GM23248 (cell line): ENCODE data around the gene MYL6B. TPM values are rescaled to one million over a fixed set of nuclear protein-coding genes. Genes with fewer than 3 reads are reported as not detected.

Experiments used
- DNase-seq: peaks from one replicate; pipeline ENCODE4 v3.0.0-alpha.2; 2015
- H2AFZ ChIP-seq: fragments of 200-600 bp; sonication (generic); 2 replicates; pipeline ENCODE4 v1.6.1; 2016; ENCODE audit warnings: antibody characterized with exemption
- H3F3A ChIP-seq: fragments of 200-600 bp; sonication (generic); 2 replicates; pipeline ENCODE4 v1.6.1; 2016; ENCODE audit warnings: mild to moderate bottlenecking, antibody characterized with exemption, mixed run types; ENCODE audit not compliant: insufficient read depth
- H3K27ac ChIP-seq: fragments of 200-600 bp; sonication (generic); 2 replicates; pipeline ENCODE4 v1.5.1; 2016; ENCODE audit warnings: mild to moderate bottlenecking
- H3K27me3 ChIP-seq: fragments of 200-600 bp; sonication (generic); replicated peaks from 2 replicates; pipeline ENCODE4 v1.6.1; 2016; ENCODE audit warnings: mild to moderate bottlenecking; ENCODE audit not compliant: insufficient read depth
- H3K36me3 ChIP-seq: fragments of 200-600 bp; sonication (generic); 2 replicates; pipeline ENCODE4 v1.6.1; 2016; ENCODE audit warnings: low read depth, mild to moderate bottlenecking
- H3K4me1 ChIP-seq: fragments of 200-600 bp; sonication (generic); 2 replicates; pipeline ENCODE4 v1.6.1; 2016; ENCODE audit warnings: mild to moderate bottlenecking; ENCODE audit not compliant: insufficient read depth
- H3K4me2 ChIP-seq: fragments of 200-600 bp; sonication (generic); one replicate; pipeline ENCODE4 v1.6.1; 2016; ENCODE audit warnings: mild to moderate bottlenecking; ENCODE audit not compliant: unreplicated experiment
- H3K4me3 ChIP-seq: fragments of 200-600 bp; sonication (generic); 2 replicates; pipeline ENCODE4 v1.5.1; 2016; ENCODE audit warnings: mild to moderate bottlenecking
- H3K79me2 ChIP-seq: fragments of 200-600 bp; sonication (generic); 2 replicates; pipeline ENCODE4 v1.6.1; 2016; ENCODE audit warnings: mild to moderate bottlenecking; ENCODE audit not compliant: insufficient read depth
- H3K9ac ChIP-seq: fragments of 200-600 bp; sonication (generic); 2 replicates; pipeline ENCODE4 v1.6.1; 2016; ENCODE audit warnings: mild to moderate bottlenecking
- H3K9me2 ChIP-seq: fragments of 200-600 bp; sonication (generic); 2 replicates; pipeline ENCODE4 v1.6.1; 2016; ENCODE audit warnings: mixed run types, mild to moderate bottlenecking, moderate library complexity; ENCODE audit not compliant: insufficient read depth
- H3K9me3 ChIP-seq: fragments of 200-600 bp; sonication (generic); one replicate; pipeline ENCODE4 v1.6.1; 2017; ENCODE audit warnings: low read depth
- H4K20me1 ChIP-seq: fragments of 200-600 bp; sonication (generic); 2 replicates; pipeline ENCODE4 v1.6.0; 2016; ENCODE audit not compliant: insufficient read depth
- EZH2 ChIP-seq: fragments of 200-600 bp; sonication (generic); IDR thresholded peaks from 2 replicates; pipeline ENCODE4 v1.6.1; 2018; ENCODE audit warnings: antibody characterized with exemption, mild to moderate bottlenecking; ENCODE audit not compliant: insufficient read depth, poor library complexity, severe bottlenecking
- EZH2phosphoT487 ChIP-seq: fragments of 200-600 bp; sonication (generic); IDR thresholded peaks from 2 replicates; pipeline ENCODE4 v1.6.1; 2018; ENCODE audit warnings: antibody characterized with exemption, moderate library complexity, mild to moderate bottlenecking, low read depth; ENCODE audit not compliant: insufficient read depth
- WGBS, 2 experiments: methylation state at CpG; one replicate each; pipeline ENCODE4 v1.1.6; 2015 to 2017; ENCODE audit warnings: low lambda C conversion rate in 2 of 2, low coverage in 1 of 2; ENCODE audit errors: missing lambda C conversion rate in 2 of 2; 5-methylcytosine and 5-hydroxymethylcytosine counted together
- in situ Hi-C: fragments of 300-500 bp; cut with MboI; formaldehyde crosslinking; loops from 2 replicates; pipeline ENCODE4 v1.15.0; 2020
- polyA plus RNA-seq: library from polyadenylated mRNA; unstranded; fragments of >200 nt; fragmentation: Nextera tagmentation; extraction: Ambion mirVana; gene quantifications from 2 replicates; pipeline ENCODE4 v1.2.1, GENCODE V29; 2016
- total RNA-seq: library from RNA; depleted of rRNA; stranded (reverse); fragments of >200 nt; shearing (Covaris generic); gene quantifications from 2 replicates; pipeline ENCODE4 v1.2.3, GENCODE V29; 2014

The MYL6B gene
- total and polyA plus RNA-seq, 2 experiments from 2014 or later: 53.2 to 72.8 TPM

GRCh38 chr12:56127485-56127887, 24.9 kb upstream of the MYL6B start:
- peak overlapping the region; percentile 79 for H3K9ac ChIP-seq
- no peaks in the 10 kb centered on the region for H3K9me2 ChIP-seq
- no peak for DNase-seq
- peak overlapping the region; percentile 81 for H3K4me3 ChIP-seq
- WGBS, 2 experiments: 0 to 1% methylated on average over 8 of the region's 8 CpGs
- H3K4me2 ChIP-seq: peak overlapping the region; percentile 99
- peaks cover 13% of the 10 kb centered on the region; the same call in 1 of the 2 replicates for H3K36me3 ChIP-seq
- H4K20me1 ChIP-seq: no peaks in the 10 kb centered on the region
- peaks cover 20% of the 10 kb centered on the region for H3K4me1 ChIP-seq
- TF ChIP-seq EZH2 (no peak), EZH2phosphoT487 (no peak)
- H2AFZ ChIP-seq: peak overlapping the region; percentile 76
- peaks cover 32% of the 10 kb centered on the region for H3F3A ChIP-seq
- peak overlapping the region; percentile 81 for H3K27ac ChIP-seq
- in situ Hi-C loops: no loop called here
- H3K27me3 ChIP-seq: no peaks in the 10 kb centered on the region
- H3K79me2 ChIP-seq: peaks cover 66% of the 10 kb centered on the region
- H3K9me3 ChIP-seq: no peaks in the 10 kb centered on the region

DNA sequence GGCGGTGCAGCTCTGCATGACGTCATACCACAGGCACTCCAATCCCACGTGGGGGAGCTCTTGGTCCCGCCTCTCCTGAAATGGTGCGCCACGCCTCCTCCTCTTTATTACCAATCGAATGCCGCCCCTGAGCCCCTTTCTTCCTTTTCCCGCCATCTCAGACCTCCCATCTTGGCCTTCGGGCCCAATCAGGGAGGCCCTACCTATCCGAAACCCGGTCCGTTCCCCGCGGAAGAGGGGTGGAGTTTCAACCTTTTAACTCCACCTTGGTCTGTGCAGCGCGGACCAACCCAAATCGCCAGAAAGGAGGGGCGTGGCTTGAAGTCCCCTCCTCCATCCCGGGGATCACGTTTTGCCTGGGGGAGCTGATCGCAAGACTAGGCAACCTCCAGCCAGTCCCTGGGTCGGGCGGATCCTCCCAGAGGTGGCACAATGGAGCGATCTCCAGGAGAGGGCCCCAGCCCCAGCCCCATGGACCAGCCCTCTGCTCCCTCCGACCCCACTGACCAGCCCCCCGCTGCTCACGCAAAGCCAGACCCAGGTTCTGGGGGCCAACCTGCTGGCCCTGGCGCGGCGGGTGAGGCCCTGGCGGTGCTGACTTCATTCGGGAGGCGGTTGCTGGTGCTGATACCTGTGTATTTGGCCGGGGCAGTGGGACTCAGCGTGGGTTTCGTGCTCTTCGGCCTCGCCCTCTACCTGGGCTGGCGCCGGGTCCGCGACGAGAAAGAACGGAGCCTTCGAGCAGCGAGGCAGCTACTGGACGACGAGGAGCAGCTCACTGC, 24.3 kb upstream of the MYL6B start, which contains the start of gene ESYT1:
TSS of gene ESYT1 (plus strand) at position 380 of the 782 bp plus-strand sequence. CDS start at position 433, 53 bp downstream.
- Histone ChIP-seq H3K27me3 (no peaks in the 10 kb centered on the region), H2AFZ (peak within 1 kb of the TSS; percentile 76), H3K9me3 (no peaks in the 10 kb centered on the region), H3K9me2 (no peaks in the 10 kb centered on the region), H3K4me2 (peak within 1 kb of the TSS; percentile 99), H4K20me1 (no peaks in the 10 kb centered on the region), H3F3A (peaks cover 32% of the 10 kb centered on the region), H3K9ac (peak within 1 kb of the TSS; percentile 84), H3K79me2 (peaks cover 67% of the 10 kb centered on the region), H3K27ac (peak within 1 kb of the TSS; percentile 81), H3K36me3 (peaks cover 15% of the 10 kb centered on the region; the same call in 1 of the 2 replicates), H3K4me3 (peak within 1 kb of the TSS; percentile 95), H3K4me1 (peaks cover 20% of the 10 kb centered on the region)
- in situ Hi-C loops: no loop called here
- WGBS, 2 experiments: 1% methylated on average over 44 to 46 of the region's 49 CpGs
- TF ChIP-seq EZH2 (no peak), EZH2phosphoT487 (no peak)
- DNase-seq: peak; percentile 100

- H3K36me3 ChIP-seq: peaks cover 15% of the 10 kb centered on the region; the same call in 1 of the 2 replicates
- H2AFZ ChIP-seq: peak overlapping the region; percentile 74
- H3K27me3 ChIP-seq: no peaks in the 10 kb centered on the region
- H4K20me1 ChIP-seq: no peaks in the 10 kb centered on the region
- H3K4me3 ChIP-seq: peak overlapping the region; percentile 95
- H3K9me3 ChIP-seq: no peaks in the 10 kb centered on the region
- H3F3A ChIP-seq: peaks cover 32% of the 10 kb centered on the region
- peak; percentile 66 for DNase-seq
- H3K79me2 ChIP-seq: peaks cover 67% of the 10 kb centered on the region
- peak overlapping the region; percentile 85 for H3K4me2 ChIP-seq
- 2 to 3% methylated on average over 20 of the region's 20 CpGs for WGBS, 2 experiments
- peak overlapping the region; percentile 56 for H3K27ac ChIP-seq
- H3K9ac ChIP-seq: peak overlapping the region; percentile 84
- no peaks in the 10 kb centered on the region for H3K9me2 ChIP-seq
- H3K4me1 ChIP-seq: peaks cover 20% of the 10 kb centered on the region
- no peak for TF ChIP-seq EZH2
- no peak for TF ChIP-seq EZH2phosphoT487
- in situ Hi-C loops: no loop called here
Observed at GRCh38 chr12:56128670-56129205, 23.6 kb upstream of the MYL6B start.

GRCh38 chr12:56129206-56129941, 23.0 kb upstream of the MYL6B start:
- H3K9ac ChIP-seq: peak overlapping the region; percentile 84
- peaks cover 67% of the 10 kb centered on the region for H3K79me2 ChIP-seq
- H4K20me1 ChIP-seq: no peaks in the 10 kb centered on the region
- H3K4me1 ChIP-seq: peaks cover 20% of the 10 kb centered on the region
- H3K36me3 ChIP-seq: peaks cover 17% of the 10 kb centered on the region; the same call in 1 of the 2 replicates
- no peaks in the 10 kb centered on the region for H3K9me3 ChIP-seq
- no peak for TF ChIP-seq EZH2
- peak overlapping the region; percentile 95 for H3K4me3 ChIP-seq
- H3K27ac ChIP-seq: peak overlapping the region; percentile 56
- H3F3A ChIP-seq: peaks cover 29% of the 10 kb centered on the region
- WGBS, 2 experiments: 4 to 5% methylated on average over 29 of the region's 29 CpGs
- H3K4me2 ChIP-seq: peak overlapping the region; percentile 85
- DNase-seq: peak; percentile 79
- no peaks in the 10 kb centered on the region for H3K27me3 ChIP-seq
- in situ Hi-C loops: no loop called here
- no peaks in the 10 kb centered on the region for H3K9me2 ChIP-seq
- peak overlapping the region; percentile 74 for H2AFZ ChIP-seq
